ENCODE measurements around the gene TRMT1L. TPM values are rescaled to one million over a fixed set of nuclear protein-coding genes. Genes with fewer than 3 reads are reported as not detected.

The TRMT1L gene
- total RNA-seq, 1 donor from 2014 or later: 13.4 TPM

GRCh38 chr1:185129708-185130107 lies 27.0 kb downstream of the TRMT1L start:
- no peak for DNase-seq (ENCODE audit: low spot score)

DNA sequence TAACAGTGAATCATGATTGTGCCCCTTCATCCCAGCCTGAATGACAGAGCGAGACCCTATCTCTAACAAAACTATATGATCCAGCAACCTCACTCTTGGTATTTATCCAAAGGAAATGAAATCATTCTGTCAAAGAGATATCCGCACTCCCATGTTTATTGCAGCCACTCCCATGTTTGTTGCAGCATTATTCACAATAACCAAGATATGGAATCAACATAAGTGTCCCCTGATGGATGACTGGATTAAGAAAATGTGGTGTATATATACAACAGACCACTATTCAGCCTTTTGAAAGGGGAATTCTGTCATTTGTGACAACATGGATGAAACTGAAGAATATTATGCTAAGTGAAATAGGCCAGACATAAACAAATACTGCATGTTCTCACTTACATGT lies 44.4 kb downstream of the TRMT1L start:
- no peak for DNase-seq (ENCODE audit: low spot score)

- no peak for DNase-seq (ENCODE audit: low spot score)
These were observed 44.9 kb downstream of the TRMT1L start for GRCh38 chr1:185111873-185112272.

DNA sequence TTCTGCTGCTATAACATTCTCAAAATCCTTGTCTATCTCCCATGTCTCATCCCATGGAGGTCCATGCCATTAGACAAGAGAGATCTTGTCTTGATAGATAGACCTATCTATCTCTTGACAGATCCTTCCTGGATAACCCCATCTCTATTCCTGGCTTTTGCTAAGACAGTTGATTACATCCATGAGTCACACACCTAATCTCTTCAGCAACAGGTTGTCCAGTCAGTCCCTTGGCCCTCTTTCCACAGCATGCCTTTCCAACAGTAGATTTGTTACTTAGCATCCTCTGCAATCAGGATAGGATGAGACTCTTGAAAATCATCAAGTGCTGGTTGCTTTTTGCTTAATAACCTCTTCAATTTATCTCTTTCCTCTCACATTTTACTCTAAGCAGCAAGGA lies 46.6 kb downstream of the TRMT1L start:
- no peak for DNase-seq (ENCODE audit: low spot score)

DNA sequence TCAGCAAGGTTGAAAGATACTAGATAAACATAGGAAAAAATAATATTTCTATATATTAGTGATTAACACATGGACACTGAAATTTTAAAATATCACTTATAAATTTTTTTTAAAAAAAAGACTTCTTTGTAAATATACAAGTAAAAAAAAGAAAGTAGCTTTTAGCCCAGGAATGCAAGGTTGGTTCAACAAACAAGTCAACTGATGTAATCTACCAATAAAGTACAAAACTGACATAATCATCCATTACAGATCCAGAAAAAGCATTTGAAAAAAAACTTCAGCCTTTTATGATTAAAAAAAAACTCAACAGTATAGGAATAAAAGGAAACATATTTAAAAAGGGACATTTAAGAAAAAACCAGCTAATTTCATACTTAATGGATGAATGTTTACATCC lies 48.4 kb downstream of the TRMT1L start:
- DNase-seq (ENCODE audit: low spot score): no peak

GRCh38 chr1:185105121-185105520 lies 51.6 kb downstream of the TRMT1L start:
- DNase-seq (ENCODE audit: low spot score): no peak

DNA sequence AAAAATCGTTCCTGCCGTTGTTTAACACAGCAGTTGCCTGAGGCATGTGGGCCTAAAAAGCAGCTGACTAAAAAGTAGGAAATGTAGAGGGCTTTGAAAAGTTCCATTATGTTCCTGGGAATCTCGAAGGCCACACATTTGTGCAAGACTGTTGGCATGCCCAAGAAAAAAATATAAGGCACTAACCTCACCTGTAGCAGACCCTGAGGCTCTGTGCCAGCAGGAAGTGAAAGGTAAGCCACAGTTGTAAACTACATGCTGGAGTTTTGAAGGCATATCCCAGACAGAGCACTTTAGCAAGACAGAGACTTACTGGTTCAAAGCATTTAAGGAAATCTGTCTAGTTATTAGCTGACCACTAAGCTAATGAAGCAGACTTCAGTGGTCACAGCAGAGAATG lies 52.7 kb downstream of the TRMT1L start:
- DNase-seq (ENCODE audit: low spot score): no peak

DNA sequence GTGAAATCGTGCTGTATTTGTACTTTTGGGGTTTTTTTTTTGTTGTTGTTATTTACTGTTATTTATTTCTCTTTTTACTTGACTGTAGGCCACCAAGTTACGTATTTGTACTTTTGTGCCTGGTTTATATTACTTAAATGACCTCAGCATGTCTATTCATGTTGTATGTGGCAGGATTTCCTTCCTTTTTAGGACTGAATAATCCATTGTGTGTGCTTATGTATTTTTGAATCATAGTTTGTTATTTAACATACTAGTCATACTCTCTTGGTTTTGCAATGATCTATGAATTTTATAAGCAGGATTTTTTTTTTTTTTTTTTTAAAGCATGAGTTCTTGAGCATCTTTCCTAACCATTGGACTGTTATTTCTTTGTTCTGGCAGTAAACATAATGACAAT lies 60.2 kb downstream of the TRMT1L start:
- no peak for DNase-seq (ENCODE audit: low spot score)

DNA sequence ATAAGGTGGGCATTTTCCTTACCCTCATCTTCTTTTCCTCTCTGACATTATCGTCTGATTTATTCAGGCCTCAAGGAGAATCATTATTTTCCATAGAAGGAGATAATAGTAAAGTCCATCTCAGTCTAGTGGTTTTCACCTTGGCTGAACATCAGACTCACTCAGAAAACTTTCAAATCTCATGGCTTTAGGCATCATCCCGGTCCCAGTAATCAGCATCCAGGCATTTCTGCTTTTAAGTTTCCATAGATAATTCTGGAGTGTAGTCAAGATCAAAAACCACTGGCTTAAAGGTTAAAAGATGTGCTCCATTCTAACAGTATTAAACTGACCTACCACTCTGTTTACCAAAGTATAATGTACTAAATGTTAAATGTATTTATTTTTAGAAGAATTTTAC lies 62.0 kb downstream of the TRMT1L start:
- DNase-seq (ENCODE audit: low spot score): no peak

- DNase-seq (ENCODE audit: low spot score): no peak
These were observed 65.3 kb downstream of the TRMT1L start for GRCh38 chr1:185091480-185091879.

GRCh38 chr1:185087746-185088145 lies 69.0 kb downstream of the TRMT1L start:
- DNase-seq (ENCODE audit: low spot score): no peak

GRCh38 chr1:185087101-185087500 lies 69.7 kb downstream of the TRMT1L start:
- DNase-seq (ENCODE audit: low spot score): no peak

DNA sequence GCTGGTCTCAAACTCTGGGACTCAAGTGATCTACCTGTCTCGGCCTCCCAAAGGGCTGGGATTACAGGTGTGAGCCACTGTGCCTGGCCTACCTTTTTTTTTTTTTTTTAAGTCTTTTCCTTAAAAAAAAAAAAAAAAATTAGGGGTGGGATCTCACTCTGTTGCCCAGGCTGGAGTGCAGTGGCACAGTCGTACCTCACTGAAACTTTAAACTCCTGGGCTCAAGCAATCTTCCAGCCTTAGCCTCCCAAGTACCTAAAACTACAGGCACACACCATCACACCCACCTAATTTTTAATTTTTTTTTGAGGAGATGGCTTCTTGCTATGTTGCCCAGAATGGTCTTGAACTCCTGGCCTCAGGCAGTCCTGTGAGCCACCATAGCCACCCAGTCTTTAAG lies 72.9 kb downstream of the TRMT1L start:
- no peak for DNase-seq (ENCODE audit: low spot score)

DNA sequence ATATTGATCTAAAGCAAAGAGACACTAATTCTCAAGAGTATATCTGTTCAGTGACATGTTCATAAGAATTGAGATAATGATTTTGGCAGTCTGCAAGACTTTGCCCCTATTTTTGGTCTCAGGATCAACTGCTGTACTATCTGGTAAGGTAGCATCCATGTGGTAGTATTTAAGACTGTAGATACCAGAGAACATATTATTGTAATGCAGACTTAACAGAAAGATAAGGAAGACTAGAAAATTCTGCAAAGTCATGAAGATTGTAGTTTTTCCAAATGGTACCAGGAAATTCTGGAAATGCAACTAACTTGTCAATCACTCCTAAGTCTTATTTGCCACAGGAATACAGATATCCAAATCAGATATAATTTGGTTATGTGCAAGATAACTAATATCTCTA lies 76.3 kb downstream of the TRMT1L start:
- no peak for DNase-seq (ENCODE audit: low spot score)

- no peak for DNase-seq (ENCODE audit: low spot score)
These were observed 79.4 kb downstream of the TRMT1L start for GRCh38 chr1:185077374-185077773.

DNA sequence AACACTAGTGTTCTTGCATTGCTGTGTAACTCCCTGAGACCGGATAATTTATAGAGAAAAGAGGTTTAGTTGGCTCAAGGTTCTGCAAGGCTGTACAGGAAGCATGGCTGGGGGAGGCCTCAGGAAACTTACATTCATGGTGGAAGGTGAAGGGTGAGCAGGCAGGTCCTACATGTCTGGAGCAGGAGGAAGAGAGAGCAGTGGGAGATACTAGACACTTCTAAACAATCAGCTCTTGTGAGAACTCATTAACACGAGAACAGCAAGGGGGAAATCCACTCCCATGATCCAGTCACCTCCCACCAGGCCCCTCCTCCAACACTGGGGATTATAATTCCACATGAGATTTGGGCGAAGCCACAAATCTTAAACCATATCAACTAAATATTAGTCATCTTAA lies 81.3 kb downstream of the TRMT1L start:
- no peak for DNase-seq (ENCODE audit: low spot score)

- no peak for DNase-seq (ENCODE audit: low spot score)
These were observed 82.4 kb downstream of the TRMT1L start for GRCh38 chr1:185074307-185074706.

- DNase-seq (ENCODE audit: low spot score): no peak
These were observed 83.0 kb downstream of the TRMT1L start for GRCh38 chr1:185073725-185074124.

GRCh38 chr1:185070051-185070450 lies 86.7 kb downstream of the TRMT1L start:
- DNase-seq (ENCODE audit: low spot score): no peak

GRCh38 chr1:185069202-185069772 lies 87.5 kb downstream of the TRMT1L start:
- DNase-seq (ENCODE audit: low spot score): no peak

GRCh38 chr1:185068341-185068740 lies 88.4 kb downstream of the TRMT1L start:
- no peak for DNase-seq (ENCODE audit: low spot score)
